ENCODE data around the gene DCUN1D2. TPM values are rescaled to one million over a fixed set of nuclear protein-coding genes. Genes with fewer than 3 reads are reported as not detected.
A peak's percentile ranks its signal among the peaks of the same experiment; 100 is the strongest.

Gene DCUN1D2
- total and polyA plus RNA-seq, 12 donors: 40.9 to 307 (median 219) TPM

DNA sequence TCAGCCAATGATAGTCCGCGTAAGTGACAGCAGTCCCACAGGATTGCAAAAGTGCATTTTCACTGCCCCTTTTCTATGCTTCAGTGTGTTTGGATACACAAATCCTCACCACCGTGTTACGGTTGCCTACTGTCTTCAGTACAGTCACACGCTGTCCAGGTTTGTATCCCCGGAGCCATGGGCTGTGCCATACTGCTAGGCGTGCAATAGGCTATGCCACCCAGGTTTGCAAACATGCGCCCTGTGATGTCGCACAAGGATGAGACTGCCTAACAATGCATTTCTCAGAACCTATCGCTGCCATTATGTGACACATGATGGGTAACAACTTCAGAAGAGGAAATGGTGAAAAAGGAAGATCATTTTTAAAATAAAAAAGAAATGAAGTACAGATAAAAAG is 20.4 kb downstream of the DCUN1D2 start:
- intact Hi-C loops (cut with DNase I): no loop called here
- no peak for ATAC-seq
- Histone ChIP-seq H3K9me3 (no peaks in the 10 kb centered on the region), H3K36me3 (peaks cover 0 to 68% (median 23%) of the 10 kb centered on the region in 9 donors), H3K27ac (no peak overlapping the region), H3K4me1 (peaks cover 0 to 30% (median 16%) of the 10 kb centered on the region in 9 donors), H3K4me3 (no peak overlapping the region), H3K27me3 (no peaks in the 10 kb centered on the region)
- no peak for TF ChIP-seq CTCF (IDR thresholded peaks at IDR 0.05)
- no peak for DNase-seq
- WGBS, 2 donors: 94 to 95% methylated on average over 10 of the region's 10 CpGs

DNA sequence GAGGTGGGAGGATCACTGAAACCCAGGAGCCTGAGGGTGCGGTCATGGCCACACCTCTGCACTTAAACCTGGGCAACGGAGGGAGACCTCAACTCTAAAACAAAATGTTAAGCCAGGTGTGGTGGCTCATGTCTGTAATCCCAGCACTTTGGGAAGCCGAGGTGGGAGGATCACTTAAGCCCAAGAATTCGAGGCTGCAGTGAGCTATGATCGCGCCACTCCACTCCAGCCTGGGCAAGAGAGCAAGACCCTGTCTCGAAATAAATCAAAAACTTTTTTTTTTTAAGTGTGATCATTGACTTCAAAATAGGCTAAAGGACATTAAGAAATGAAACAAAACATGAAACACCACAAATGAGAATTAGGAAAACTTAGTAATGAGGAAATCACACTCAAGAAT is 20.9 kb downstream of the DCUN1D2 start:
- H3K4me3 ChIP-seq: no peak overlapping the region
- intact Hi-C loops (cut with DNase I): loop anchor here in 1 of 10 donors (10.0 kb wide), 1 partner anchor 85 kb away; no protein-coding TSS in a partner anchor
- TF ChIP-seq CTCF (IDR thresholded peaks at IDR 0.05): no peak
- no peak for DNase-seq
- H3K4me1 ChIP-seq: peaks cover 0 to 30% (median 15%) of the 10 kb centered on the region in 9 donors
- ATAC-seq: no peak
- WGBS, 2 donors: 93 to 94% methylated on average over 7 of the region's 7 CpGs
- H3K9me3 ChIP-seq: no peaks in the 10 kb centered on the region
- H3K27ac ChIP-seq: no peak overlapping the region
- H3K27me3 ChIP-seq: no peaks in the 10 kb centered on the region
- peaks cover 0 to 68% (median 26%) of the 10 kb centered on the region in 9 donors for H3K36me3 ChIP-seq

GRCh38 chr13:113468472-113469201 is 21.9 kb downstream of the DCUN1D2 start:
- Histone ChIP-seq H3K4me1 (peaks cover 0 to 21% (median 6%) of the 10 kb centered on the region in 9 donors), H3K4me3 (no peak overlapping the region), H3K27ac (peak overlapping the region in 1 of 10 donors; percentile 17), H3K36me3 (peaks cover 0 to 68% (median 19%) of the 10 kb centered on the region in 9 donors), H3K9me3 (no peaks in the 10 kb centered on the region), H3K27me3 (no peaks in the 10 kb centered on the region)
- TF ChIP-seq CTCF (IDR thresholded peaks at IDR 0.05): no peak
- DNase-seq (no peak), ATAC-seq (peak in 4 of 8 donors; percentile 38 to 78 (median 65))
- WGBS, 2 donors: 74 to 77% methylated on average over 22 of the region's 22 CpGs
- intact Hi-C loops (cut with DNase I): loop anchor here in 1 of 10 donors (10.0 kb wide), 1 partner anchor 86 kb away; no protein-coding TSS in a partner anchor

- Histone ChIP-seq H3K4me3 (no peak overlapping the region), H3K27ac (no peak overlapping the region), H3K4me1 (peaks cover 0 to 15% (median under 1%) of the 10 kb centered on the region in 9 donors), H3K36me3 (peaks cover 0 to 66% (median 16%) of the 10 kb centered on the region in 9 donors), H3K27me3 (no peaks in the 10 kb centered on the region), H3K9me3 (no peaks in the 10 kb centered on the region)
- DNase-seq (no peak), ATAC-seq (no peak)
- WGBS, 2 donors: 91 to 96% methylated on average over 7 of the region's 7 CpGs
- no peak for TF ChIP-seq CTCF (IDR thresholded peaks at IDR 0.05)
- intact Hi-C loops (cut with DNase I): loop anchor here in 1 of 10 donors (10.0 kb wide), 1 partner anchor 87 kb away; no protein-coding TSS in a partner anchor
Observed at GRCh38 chr13:113468029-113468428, 22.5 kb downstream of the DCUN1D2 start.

Measured in heart right ventricle (tissue), 16 donors.